Measurements from ENCODE around the gene NFIB. TPM values are rescaled to one million over a fixed set of nuclear protein-coding genes. Genes with fewer than 3 reads are reported as not detected.

The NFIB gene
- total and polyA plus RNA-seq, 2 of the 4 experiments (the other 2 are of a cell fraction): 1.4 to 2.0 TPM

GRCh38 chr9:14301583-14302021, 12.3 kb downstream of the NFIB start:
- H3K9me3 ChIP-seq (ENCODE audit: control insufficient read depth, insufficient read depth, low read length): no peaks in the 10 kb centered on the region
- H3K14ac ChIP-seq (replicated peaks; ENCODE audit: low read depth, low read length): no peak overlapping the region
- ATAC-seq (ENCODE audit: low read depth): no peak
- no peak overlapping the region for H3K4me3 ChIP-seq (ENCODE audit: insufficient read depth, low read depth, low read length)
- no peak for TF ChIP-seq MAZ (IDR thresholded peaks at IDR 0.05; ENCODE audit: borderline replicate concordance, low read depth, low read length)
- TF ChIP-seq SMC3 (IDR thresholded peaks at IDR 0.05; ENCODE audit: low read depth, low read length): no peak
- no peak for TF ChIP-seq CHD1 (IDR thresholded peaks at IDR 0.05; ENCODE audit: low read depth, low read length)
- no peak for TF ChIP-seq RCOR1 (IDR thresholded peaks at IDR 0.05; ENCODE audit: insufficient replicate concordance, low read length)
- no peak for TF ChIP-seq NFE2L2 (IDR thresholded peaks at IDR 0.05; ENCODE audit: low read depth, low read length)
- no peak for TF ChIP-seq MXI1 (IDR thresholded peaks at IDR 0.05; ENCODE audit: borderline replicate concordance, low read depth, low read length)
- TF ChIP-seq POLR2A (IDR thresholded peaks at IDR 0.05; ENCODE audit: low read depth, low read length): no peak
- no peak for TF ChIP-seq CTCF (conservative IDR thresholded peaks at IDR 0.05; ENCODE audit: low read depth, low read length)
- no peak for TF ChIP-seq ELK1 (IDR thresholded peaks at IDR 0.05; ENCODE audit: borderline replicate concordance, low read depth, low read length)
- no peak for TF ChIP-seq CEBPB (IDR thresholded peaks at IDR 0.05; ENCODE audit: low read depth, low read length)
- no peak for TF ChIP-seq BHLHE40 (IDR thresholded peaks at IDR 0.05; ENCODE audit: low read depth, low read length)
- TF ChIP-seq MAFK (IDR thresholded peaks at IDR 0.05; ENCODE audit: low read depth, low read length): no peak
- no peak for TF ChIP-seq RAD21 (IDR thresholded peaks at IDR 0.05; ENCODE audit: low read length)
- TF ChIP-seq RFX5 (IDR thresholded peaks at IDR 0.05; ENCODE audit: low read depth, low read length): no peak
- no peak for TF ChIP-seq FOS (IDR thresholded peaks at IDR 0.05; ENCODE audit: low read depth, low read length)
- H3K4ac ChIP-seq (ENCODE audit: low read depth, low read length): no peak overlapping the region
- no CpG with 5 or more reads among the region's 1 CpG for WGBS, 2 experiments (ENCODE audit: extremely low coverage in 2 of 2, insufficient read length in 1 of 2)
- H4K20me1 ChIP-seq (ENCODE audit: insufficient read depth, low read length): no peaks in the 10 kb centered on the region
- ChIA-PET POLR2A (ENCODE audit: unreplicated experiment) (no interaction called here), CTCF (interaction anchor here (0.6 to 1.7 kb wide), 2 partner anchors 10 to 106 kb away, joined by 3 to 5 read pairs; no protein-coding TSS in a partner anchor)
- H3K27ac ChIP-seq (ENCODE audit: insufficient read depth, low read length): no peak overlapping the region
- DNase-seq: no peak
- H2BK20ac ChIP-seq (ENCODE audit: low read depth, low read length): no peak overlapping the region
- no peak overlapping the region for H2BK5ac ChIP-seq (ENCODE audit: low read depth, low read length, poor library complexity, severe bottlenecking)
- no peaks in the 10 kb centered on the region for H3K79me1 ChIP-seq (ENCODE audit: low read depth in 1 of 2, low read length in 2 of 2)
- no peak overlapping the region for H3K23ac ChIP-seq (ENCODE audit: low read depth, low read length)
- no peak overlapping the region for H3K56ac ChIP-seq (ENCODE audit: extremely low read depth, insufficient read depth, low read length)
- dilution Hi-C loops (cut with HindIII; ENCODE audit: low sequenced_read_pairs, unreplicated experiment): no loop called here
- H4K5ac ChIP-seq (ENCODE audit: low read depth, low read length): no peak overlapping the region
- H3K4me1 ChIP-seq (ENCODE audit: control insufficient read depth, insufficient read depth, low read length): no peaks in the 10 kb centered on the region
- H2BK120ac ChIP-seq (ENCODE audit: low read depth, low read length): no peak overlapping the region
- H4K91ac ChIP-seq (ENCODE audit: insufficient read depth, low read depth, low read length): no peak overlapping the region
- no peaks in the 10 kb centered on the region for H3K36me3 ChIP-seq (ENCODE audit: control insufficient read depth, insufficient read depth, low read length)
- no peaks in the 10 kb centered on the region for H3K9me1 ChIP-seq (ENCODE audit: insufficient read depth, low read length)
- H2AFZ ChIP-seq (replicated peaks; ENCODE audit: low read length, poor library complexity): no peak overlapping the region
- H2AK5ac ChIP-seq (ENCODE audit: low read depth, low read length): no peak overlapping the region
- BruUV-seq (replicated peaks): no TSS peak
- no peak overlapping the region for H4K8ac ChIP-seq (ENCODE audit: low read depth in 2 of 2, low read length in 2 of 2)
- no peak overlapping the region for H2AK9ac ChIP-seq (replicated peaks; ENCODE audit: low read depth, low read length, poor library complexity)
- peaks cover 27% of the 10 kb centered on the region for H3K27me3 ChIP-seq (ENCODE audit: control insufficient read depth, insufficient read depth, low read length)
- in situ Hi-C loops (cut with MboI; ENCODE audit: low sequenced_read_pairs): no loop called here
- no peak overlapping the region for H3K9ac ChIP-seq (ENCODE audit: low read depth, low read length)
- H3K18ac ChIP-seq (ENCODE audit: low read depth, low read length): no peak overlapping the region
- H3K4me2 ChIP-seq (ENCODE audit: low read depth, low read length): no peak overlapping the region
- H2BK15ac ChIP-seq (ENCODE audit: low read depth, low read length): no peak overlapping the region
- intact Hi-C loops (cut with micrococcal nuclease): no loop called here
